Parathyroid adenoma (tissue), 2 donors: ENCODE measurements around the gene ATP5PB.

Experiments
- H2AFZ ChIP-seq: fragments of 300-600 bp; sonication (generic); one replicate; pipeline ENCODE4 v1.7.0; 2017; ENCODE audit warnings: antibody characterized with exemption, mild to moderate bottlenecking
- H3K27ac ChIP-seq: fragments of 300-600 bp; sonication (generic); one replicate; pipeline ENCODE4 v1.7.0; 2017
- H3K27me3 ChIP-seq: fragments of 300-600 bp; sonication (generic); one replicate; pipeline ENCODE4 v1.7.0; 2017; ENCODE audit warnings: low read length; ENCODE audit not compliant: control insufficient read depth, insufficient read depth
- H3K36me3 ChIP-seq: fragments of 300-600 bp; sonication (generic); one replicate; pipeline ENCODE4 v1.7.0; 2017; ENCODE audit warnings: low read length; ENCODE audit not compliant: control insufficient read depth, insufficient read depth
- H3K4me1 ChIP-seq: fragments of 300-600 bp; sonication (generic); one replicate; pipeline ENCODE4 v1.7.0; 2017; ENCODE audit warnings: control low read depth
- H3K4me2 ChIP-seq: fragments of 300-600 bp; sonication (generic); one replicate; pipeline ENCODE4 v1.7.0; 2017; ENCODE audit warnings: low read length
- H3K4me3 ChIP-seq: fragments of 300-600 bp; sonication (generic); one replicate; pipeline ENCODE4 v1.7.0; 2017; ENCODE audit warnings: low read depth, low read length
- H3K79me2 ChIP-seq: fragments of 300-600 bp; sonication (generic); one replicate; pipeline ENCODE4 v1.7.0; 2017; ENCODE audit warnings: control low read depth
- H3K9ac ChIP-seq: fragments of 300-600 bp; sonication (generic); one replicate; pipeline ENCODE4 v1.7.0; 2017; ENCODE audit warnings: mild to moderate bottlenecking
- H3K9me3 ChIP-seq: fragments of 300-600 bp; sonication (generic); one replicate; pipeline ENCODE4 v1.7.0; 2017; ENCODE audit warnings: low read length; ENCODE audit not compliant: control insufficient read depth
- TF ChIP-seq, protein P1 (sequence below): fragments of 300-600 bp; sonication (generic); IDR thresholded peaks from one replicate; pipeline ENCODE4 v1.7.0; 2017; ENCODE audit warnings: antibody characterized with exemption, mild to moderate bottlenecking
- donor health status: primary hyperparathyroidism.

The ATP5PB gene

DNA sequence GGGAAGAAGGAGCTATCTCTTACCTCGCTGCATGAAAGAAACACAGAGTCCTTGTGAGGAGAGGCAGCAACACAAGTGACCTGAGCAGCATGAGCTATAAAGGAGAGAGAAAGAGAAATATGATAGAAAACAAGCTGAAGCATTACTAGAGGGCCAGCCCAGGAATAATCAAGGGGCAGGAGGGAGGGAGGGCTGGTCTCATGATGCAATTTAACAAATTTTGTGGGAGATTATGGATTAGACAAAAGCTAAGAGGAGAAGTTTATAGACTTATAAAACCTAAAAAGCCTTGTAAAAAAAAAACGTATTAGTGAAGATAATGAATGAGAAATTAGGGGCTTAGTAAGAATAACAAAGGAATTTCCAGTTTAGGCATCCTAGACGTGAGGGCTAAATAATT lies 5.2 kb upstream of the ATP5PB start:
- H3K9ac ChIP-seq, result no peak overlapping the region
- TF ChIP-seq, protein P1, sequence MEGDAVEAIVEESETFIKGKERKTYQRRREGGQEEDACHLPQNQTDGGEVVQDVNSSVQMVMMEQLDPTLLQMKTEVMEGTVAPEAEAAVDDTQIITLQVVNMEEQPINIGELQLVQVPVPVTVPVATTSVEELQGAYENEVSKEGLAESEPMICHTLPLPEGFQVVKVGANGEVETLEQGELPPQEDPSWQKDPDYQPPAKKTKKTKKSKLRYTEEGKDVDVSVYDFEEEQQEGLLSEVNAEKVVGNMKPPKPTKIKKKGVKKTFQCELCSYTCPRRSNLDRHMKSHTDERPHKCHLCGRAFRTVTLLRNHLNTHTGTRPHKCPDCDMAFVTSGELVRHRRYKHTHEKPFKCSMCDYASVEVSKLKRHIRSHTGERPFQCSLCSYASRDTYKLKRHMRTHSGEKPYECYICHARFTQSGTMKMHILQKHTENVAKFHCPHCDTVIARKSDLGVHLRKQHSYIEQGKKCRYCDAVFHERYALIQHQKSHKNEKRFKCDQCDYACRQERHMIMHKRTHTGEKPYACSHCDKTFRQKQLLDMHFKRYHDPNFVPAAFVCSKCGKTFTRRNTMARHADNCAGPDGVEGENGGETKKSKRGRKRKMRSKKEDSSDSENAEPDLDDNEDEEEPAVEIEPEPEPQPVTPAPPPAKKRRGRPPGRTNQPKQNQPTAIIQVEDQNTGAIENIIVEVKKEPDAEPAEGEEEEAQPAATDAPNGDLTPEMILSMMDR, result no peak
- no peak overlapping the region for H3K4me3 ChIP-seq
- H3K79me2 ChIP-seq, result no peaks in the 10 kb centered on the region
- no peaks in the 10 kb centered on the region for H3K36me3 ChIP-seq
- no peaks in the 10 kb centered on the region for H3K9me3 ChIP-seq
- H3K27me3 ChIP-seq, result no peaks in the 10 kb centered on the region
- H3K4me2 ChIP-seq, result no peak overlapping the region
- H3K4me1 ChIP-seq, result no peaks in the 10 kb centered on the region
- H2AFZ ChIP-seq, result no peak overlapping the region
- no peak overlapping the region for H3K27ac ChIP-seq

DNA sequence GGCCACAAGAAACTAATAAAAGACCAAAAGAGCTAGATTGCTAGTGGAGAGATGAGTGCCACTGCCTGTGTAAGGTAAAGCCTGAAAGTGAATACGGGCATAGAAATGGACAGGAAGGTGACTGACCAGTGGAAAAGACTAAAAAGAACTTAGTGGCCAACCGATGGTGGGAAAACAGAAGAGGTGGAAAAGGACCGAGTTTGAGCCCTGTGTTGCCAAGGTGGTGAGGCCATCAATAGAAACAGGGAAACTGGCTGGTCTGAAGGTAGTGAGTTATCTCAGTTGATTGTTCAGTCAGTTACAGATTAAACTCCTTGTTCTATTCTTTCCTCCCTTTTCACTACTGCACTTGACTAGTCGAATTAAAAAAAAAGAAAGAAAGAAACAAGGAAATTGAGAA lies 2.7 kb upstream of the ATP5PB start:
- Histone ChIP-seq H3K36me3 (no peaks in the 10 kb centered on the region), H2AFZ (no peak overlapping the region), H3K9ac (no peak overlapping the region), H3K27ac (no peak overlapping the region), H3K4me2 (no peak overlapping the region), H3K4me3 (no peak overlapping the region), H3K27me3 (no peaks in the 10 kb centered on the region), H3K79me2 (peaks cover 5% of the 10 kb centered on the region), H3K4me1 (peaks cover 7% of the 10 kb centered on the region), H3K9me3 (no peaks in the 10 kb centered on the region)
- TF ChIP-seq, protein P1, result no peak

DNA sequence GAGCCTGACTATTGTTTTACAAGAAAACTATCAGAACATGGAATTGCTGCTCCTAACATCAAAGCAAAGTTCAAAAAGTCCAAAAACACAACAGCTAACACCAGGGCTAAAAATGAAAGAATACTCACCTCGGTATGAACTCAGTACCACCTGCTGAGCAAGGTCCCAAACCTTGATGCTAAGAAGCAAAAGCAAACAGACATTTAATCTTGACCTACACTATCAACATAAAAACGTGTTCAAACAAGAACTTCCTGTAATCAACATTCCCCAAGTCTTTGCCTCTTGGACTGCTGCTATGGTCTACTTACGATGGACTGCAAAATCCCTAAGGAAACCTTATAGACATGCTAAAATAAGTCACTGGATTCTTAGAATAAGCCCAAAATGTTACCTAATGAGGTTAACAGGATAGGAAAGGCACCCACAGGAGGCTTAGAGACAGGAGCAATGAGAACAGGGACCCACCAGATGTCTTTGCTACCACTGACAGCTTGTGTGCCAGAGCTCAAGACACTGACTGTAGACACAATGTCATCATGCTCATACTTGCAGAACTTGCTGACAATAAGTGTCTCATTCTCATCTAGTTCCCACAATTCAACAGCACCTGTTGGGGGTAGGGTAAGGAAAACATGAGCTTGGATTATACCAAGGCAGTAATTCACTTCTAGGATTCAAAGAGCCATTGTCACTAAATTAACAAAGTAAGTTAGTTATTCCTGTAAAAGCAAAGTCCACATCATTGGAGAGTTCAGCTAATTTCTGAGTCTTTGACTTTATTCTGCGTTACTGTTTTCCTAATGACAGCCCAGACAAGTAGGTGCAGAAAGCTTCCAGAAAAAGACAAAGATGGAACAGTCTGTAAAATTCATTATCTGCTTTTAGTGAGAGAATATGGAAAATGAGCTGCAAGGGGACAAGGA lies 2.0 kb upstream of the ATP5PB start:
- H3K9ac ChIP-seq, result no peak overlapping the region
- no peak overlapping the region for H3K27ac ChIP-seq
- no peak overlapping the region for H2AFZ ChIP-seq
- no peaks in the 10 kb centered on the region for H3K9me3 ChIP-seq
- no peaks in the 10 kb centered on the region for H3K36me3 ChIP-seq
- H3K4me3 ChIP-seq, result no peak overlapping the region
- no peak overlapping the region for H3K4me2 ChIP-seq
- H3K27me3 ChIP-seq, result no peaks in the 10 kb centered on the region
- H3K4me1 ChIP-seq, result peaks cover 8% of the 10 kb centered on the region
- TF ChIP-seq, protein P1, result no peak
- H3K79me2 ChIP-seq, result peaks cover 6% of the 10 kb centered on the region

DNA sequence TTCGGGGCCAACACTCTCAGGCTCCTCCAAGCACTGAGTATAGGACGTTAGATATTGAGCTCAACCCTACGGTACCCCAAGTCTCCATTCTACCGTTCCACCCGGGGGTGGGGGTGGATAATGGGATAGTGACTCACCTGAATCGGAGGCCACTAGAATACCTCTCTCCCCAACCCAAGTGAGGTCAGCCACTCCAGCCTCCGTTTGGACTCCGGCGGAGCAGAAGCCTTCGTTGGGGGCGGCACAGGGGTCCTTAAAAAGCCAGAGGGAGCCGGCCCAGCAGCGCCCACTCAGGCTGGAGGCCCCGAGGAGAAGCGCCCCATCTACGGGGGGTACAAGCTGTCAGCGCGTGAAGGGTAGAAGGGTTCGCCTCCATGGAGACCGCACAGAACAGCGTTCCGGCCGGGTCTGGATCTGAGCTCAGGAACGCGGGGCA lies 764 bp upstream of the ATP5PB start:
- no peaks in the 10 kb centered on the region for H3K36me3 ChIP-seq
- peaks cover 8% of the 10 kb centered on the region for H3K4me1 ChIP-seq
- H3K9ac ChIP-seq, result peak overlapping the region; percentile 28
- peaks cover 6% of the 10 kb centered on the region for H3K79me2 ChIP-seq
- peak overlapping the region; percentile 76 for H2AFZ ChIP-seq
- TF ChIP-seq, protein P1, result no peak
- H3K27ac ChIP-seq, result no peak overlapping the region
- no peaks in the 10 kb centered on the region for H3K27me3 ChIP-seq
- no peaks in the 10 kb centered on the region for H3K9me3 ChIP-seq
- peak overlapping the region; percentile 57 for H3K4me2 ChIP-seq
- peak overlapping the region; percentile 100 for H3K4me3 ChIP-seq

DNA sequence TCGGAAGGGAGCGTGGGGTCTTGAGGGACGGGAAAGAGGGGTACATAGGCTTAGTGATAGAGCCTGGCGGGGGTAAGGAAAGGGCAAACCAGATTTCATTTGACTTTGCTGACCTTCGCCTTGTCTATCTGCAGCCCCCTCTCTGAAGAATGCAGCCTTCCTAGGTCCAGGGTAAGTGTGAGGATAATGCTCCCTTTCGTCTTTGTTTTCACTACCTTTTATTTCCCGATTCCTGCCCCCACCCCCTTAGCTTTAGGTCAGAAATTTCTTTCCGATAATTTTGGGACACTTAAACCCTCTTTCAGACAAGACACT lies 396 bp downstream of the ATP5PB start:
- Histone ChIP-seq H2AFZ (peak overlapping the region; percentile 76), H3K4me1 (peaks cover 8% of the 10 kb centered on the region), H3K4me2 (peak overlapping the region; percentile 80), H3K27me3 (no peaks in the 10 kb centered on the region), H3K9ac (peak overlapping the region; percentile 65), H3K4me3 (peak overlapping the region; percentile 100), H3K79me2 (peaks cover 6% of the 10 kb centered on the region), H3K27ac (peak overlapping the region; percentile 76), H3K9me3 (no peaks in the 10 kb centered on the region), H3K36me3 (no peaks in the 10 kb centered on the region)
- TF ChIP-seq, protein P1, result no peak
